HEK293T (cell line): Measurements from ENCODE around the gene FUT7.

ENCODE experiments used
- BHLHE40 ChIP-seq: fragments of 450-650 bp; IDR thresholded peaks from 2 replicates; pipeline ENCODE4 v1.6.1; 2016; ENCODE audit warnings: mild to moderate bottlenecking, moderate library complexity, borderline replicate concordance
- CTBP1 ChIP-seq: fragments of 450-650 bp; IDR thresholded peaks from 2 replicates; pipeline ENCODE4 v1.6.1; 2016; ENCODE audit warnings: borderline replicate concordance
- FOXM1 ChIP-seq: fragments of 450-650 bp; IDR thresholded peaks from 2 replicates; pipeline ENCODE4 v1.6.1; 2017; ENCODE audit warnings: mild to moderate bottlenecking, borderline replicate concordance
- HDGF ChIP-seq: fragments of 450-650 bp; IDR thresholded peaks from 2 replicates; pipeline ENCODE4 v1.6.1; 2017; ENCODE audit warnings: antibody characterized with exemption, borderline replicate concordance
- SP1 ChIP-seq: fragments of 450-650 bp; IDR thresholded peaks from 2 replicates; pipeline ENCODE4 v1.6.1; 2017
- TARDBP ChIP-seq: fragments of 450-650 bp; IDR thresholded peaks from 2 replicates; pipeline ENCODE4 v1.6.1; 2016
- ZNF384 ChIP-seq: fragments of 450-650 bp; IDR thresholded peaks from 2 replicates; pipeline ENCODE4 v1.6.1; 2016

DNA sequence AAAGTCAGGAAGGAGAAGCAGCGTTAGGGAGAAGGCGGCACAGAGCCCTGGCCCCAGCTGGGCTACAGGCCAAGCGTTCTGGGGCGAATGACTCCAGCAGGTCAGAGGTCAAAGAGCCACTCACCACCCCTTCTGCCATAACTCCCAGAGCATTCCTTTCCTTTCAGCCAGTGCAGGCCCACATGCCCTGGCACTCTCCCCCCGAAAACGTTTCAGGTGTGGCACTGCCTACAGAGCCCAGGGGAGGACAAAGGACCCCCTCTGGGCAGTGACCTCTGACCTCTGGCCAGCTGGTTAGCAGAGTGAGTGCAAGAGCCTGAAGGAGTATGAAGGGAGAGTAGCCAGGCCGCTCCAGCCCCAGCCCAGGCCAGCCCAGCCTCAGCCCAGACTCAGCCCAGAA is 8.7 kb downstream of the FUT7 start:
- TF ChIP-seq HDGF (no peak), SP1 (no peak), TARDBP (no peak), BHLHE40 (no peak), FOXM1 (no peak), ZNF384 (no peak), CTBP1 (no peak)
